ENCODE measurements around the gene ATRAID.
A peak's percentile ranks its signal among the peaks of the same experiment; 100 is the strongest.
"Not testable (repeated sequence)": the region's sequence is repeated elsewhere in the genome, so short reads cannot be mapped to it uniquely, and the experiment has no call there.

Gene ATRAID

DNA sequence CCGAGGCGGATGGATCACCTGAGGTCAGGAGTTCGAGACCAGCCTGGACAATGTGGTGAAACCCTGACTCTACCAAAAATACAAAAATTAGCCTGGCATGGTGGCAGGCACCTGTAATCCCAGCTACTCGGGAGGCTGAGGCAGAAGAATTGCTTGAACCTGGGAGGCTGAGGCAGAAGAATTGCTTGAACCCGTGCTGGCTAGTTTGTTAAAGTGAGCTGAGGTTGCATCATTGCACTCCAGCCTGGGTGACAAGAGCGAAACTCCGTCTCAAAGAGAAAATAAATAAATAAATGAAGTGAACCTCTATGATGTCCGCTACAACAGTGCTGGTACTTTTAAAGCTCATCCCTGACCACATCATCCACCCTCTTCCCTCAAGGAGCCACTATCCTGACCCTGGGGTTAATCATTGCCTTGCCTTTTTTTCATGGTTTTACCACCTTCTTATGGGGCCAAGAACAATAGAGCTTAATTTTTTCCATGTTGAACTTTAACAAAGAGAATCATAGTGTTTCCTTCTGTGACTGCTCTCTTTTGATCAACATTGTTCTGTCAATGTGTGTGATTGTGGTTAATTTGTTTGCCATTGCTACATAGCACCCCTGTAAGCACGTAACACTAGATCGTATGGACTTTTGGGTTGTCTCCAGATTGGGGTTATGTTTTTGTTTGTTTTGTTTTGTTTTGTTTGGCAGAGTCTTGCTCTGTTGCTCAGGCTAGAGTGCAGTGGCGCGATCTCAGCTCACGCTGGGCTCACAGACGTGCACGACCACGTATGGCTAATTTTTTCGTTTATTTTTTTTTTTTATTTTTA lies 17.1 kb upstream of the ATRAID start:
- no peak for DNase-seq

DNA sequence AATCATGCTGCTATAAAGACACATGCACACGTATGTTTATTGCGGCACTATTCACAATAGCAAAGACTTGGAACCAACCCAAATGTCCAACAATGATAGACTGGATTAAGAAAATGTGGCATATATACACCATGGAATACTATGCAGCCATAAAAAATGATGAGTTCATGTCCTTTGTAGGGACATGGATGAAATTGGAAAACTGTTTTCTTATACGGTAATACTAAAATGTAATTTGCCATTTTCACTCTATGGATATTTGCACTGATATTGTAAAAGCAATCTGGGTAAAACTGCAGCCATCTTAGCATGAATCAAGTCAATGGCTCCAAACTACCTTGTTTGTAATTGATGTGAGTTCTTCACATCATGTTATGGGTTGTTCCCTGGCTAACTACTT lies 16.0 kb upstream of the ATRAID start:
- not testable (repeated sequence) for DNase-seq

DNA sequence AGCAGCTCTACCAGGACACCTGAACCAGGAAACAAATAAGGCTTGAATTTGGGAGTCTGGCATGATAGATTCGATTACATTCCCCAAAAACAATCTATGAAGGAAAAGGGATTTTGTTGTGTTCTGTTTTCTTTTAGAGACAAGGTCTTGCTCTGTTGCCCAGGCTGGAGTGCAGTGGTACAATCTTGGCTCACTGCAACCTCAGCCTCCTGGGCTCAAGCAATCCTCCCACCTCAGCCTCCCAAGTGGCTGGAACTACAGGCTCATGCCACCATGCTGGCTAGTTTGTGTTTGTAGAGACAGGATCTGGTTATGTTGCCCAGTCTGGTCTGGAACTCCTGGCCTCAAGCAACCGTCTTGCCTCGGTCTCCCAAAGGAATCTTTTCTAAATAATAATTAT lies 13.8 kb upstream of the ATRAID start:
- DNase-seq = not testable (repeated sequence)

DNA sequence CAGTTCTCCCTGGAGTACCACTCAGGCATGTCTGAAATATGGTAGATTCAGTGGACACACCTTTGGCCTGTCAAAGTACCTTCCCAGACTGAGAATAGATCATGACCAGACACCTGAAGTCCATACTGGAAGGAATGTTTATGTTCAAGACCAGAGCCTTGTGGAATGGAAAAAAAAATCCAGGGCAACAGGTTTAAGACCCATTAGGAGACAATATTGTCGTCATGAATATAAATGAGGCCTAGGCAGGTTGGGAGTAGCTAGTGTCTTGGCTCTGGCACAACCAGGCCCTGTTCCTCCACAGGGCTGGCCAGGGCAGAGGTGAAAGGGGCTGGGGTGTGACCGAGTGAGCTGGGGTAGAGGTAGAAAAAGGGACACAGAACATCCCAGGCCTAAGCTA lies 13.2 kb upstream of the ATRAID start:
- no peak for DNase-seq

DNA sequence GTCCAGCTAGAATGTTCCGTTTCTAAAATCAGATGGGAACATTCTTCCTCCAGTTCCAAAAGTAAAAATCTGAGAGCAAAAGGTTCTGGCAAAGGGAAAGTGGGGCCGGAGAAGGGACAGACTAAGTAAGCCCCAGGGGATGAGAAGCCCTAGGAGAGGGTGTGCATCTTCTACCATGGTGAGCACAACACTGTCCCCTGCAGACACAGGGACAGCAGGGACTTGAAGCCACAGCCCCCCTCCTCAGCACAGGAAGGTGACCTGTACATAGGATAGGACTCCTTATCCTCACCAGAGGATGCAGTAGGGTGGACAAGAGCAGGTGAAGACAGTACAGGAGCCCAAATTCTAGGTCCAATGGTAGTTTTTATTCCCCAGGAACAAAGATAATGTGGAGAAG lies 12.6 kb upstream of the ATRAID start:
- DNase-seq = no peak

DNA sequence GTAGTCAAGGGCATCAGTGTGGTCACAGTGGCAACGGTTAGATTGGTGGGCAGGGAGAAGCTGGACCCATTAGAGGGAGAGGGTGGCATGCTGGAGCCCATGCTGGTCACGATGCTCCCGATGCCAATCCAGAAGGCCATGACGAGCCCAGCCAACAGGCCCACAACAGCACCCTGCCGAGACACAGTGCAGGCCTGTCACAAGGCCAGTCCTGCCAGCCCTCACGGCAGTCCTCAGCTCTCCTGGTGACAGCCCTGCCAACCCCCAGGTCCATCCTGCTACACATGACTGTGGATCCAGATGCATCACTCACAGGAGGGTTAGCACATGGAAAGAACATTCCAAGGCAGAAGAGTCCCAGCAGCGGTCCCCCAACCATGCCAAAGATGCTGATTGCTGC lies 10.2 kb upstream of the ATRAID start:
- no peak for DNase-seq

DNA sequence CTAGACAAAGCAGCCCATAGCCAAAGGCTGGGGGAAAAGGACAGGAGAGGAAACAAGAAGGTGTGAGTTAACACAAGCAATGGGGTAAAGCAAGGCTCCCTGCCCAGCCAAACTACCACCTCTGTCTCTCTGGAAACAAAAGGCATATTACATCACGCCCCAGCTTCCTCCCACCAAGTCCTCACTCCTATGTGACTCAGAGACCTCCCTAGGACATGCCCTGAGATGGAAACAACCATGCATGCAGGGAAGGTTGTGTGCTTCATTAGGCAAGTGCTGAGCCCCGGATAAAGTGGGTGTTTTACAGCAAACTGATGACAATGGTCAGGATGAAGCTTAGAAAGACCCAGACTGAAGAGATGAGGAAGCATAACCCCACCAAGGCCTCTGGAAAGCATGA lies 9.0 kb upstream of the ATRAID start:
- no peak for DNase-seq

DNA sequence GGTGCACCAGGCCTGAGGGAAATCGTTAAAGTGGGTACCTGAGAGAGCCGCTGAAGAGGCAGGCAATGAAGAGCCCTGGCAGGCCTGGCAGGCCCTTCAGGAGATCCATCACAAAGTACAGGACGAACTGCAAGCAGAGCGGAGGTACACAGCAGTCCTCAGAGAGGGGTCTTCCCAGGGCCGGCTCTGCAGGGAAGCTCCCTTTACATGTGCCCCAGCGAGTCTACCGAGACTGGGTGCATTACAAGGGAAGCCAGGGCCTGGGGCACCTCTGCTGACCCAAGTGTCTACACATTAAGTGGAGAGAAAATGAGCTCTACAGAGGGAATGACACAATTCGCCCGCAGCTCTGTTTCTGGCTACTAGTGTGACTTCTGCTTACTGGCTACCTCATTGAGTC lies 8.1 kb upstream of the ATRAID start:
- no peak for DNase-seq

DNA sequence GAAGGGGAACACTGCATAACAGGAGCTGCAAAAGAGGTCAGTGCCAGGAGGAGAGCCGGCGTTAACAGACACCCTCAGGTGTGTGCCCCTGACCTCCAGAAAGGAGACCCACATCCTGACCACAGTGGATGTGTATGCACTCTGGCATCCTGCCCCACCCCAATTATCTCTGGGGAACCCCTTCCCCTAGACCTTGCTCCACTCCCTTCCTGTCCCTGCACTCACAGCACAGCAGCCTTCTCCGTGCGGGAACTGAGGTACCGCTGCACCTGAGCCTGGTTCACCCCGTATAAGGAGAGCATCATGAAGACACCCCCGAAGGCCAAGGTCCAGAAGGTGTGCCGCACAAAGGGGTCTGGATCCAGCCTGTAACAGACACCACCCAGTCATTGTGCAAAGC lies 7.3 kb upstream of the ATRAID start:
- DNase-seq = no peak

DNA sequence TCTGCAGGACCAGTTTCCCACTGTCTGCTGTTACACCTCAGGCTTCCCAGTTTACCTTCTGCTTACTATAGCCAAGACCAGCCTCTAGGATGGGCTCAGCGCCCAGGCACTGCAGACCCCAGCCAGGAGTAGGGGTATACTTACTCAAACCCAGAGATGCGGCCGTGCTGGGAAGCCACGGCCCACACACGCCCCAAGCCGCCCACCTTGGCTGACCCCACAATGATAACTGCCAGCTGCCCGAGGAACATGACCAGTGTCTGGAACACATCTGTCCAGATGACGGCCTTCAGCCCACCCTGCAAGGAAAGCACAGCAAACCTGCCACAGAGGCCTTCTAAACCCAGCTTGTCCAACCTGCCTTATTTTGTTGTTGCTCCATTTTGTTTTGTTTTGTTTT lies 6.6 kb upstream of the ATRAID start:
- DNase-seq = no peak

DNA sequence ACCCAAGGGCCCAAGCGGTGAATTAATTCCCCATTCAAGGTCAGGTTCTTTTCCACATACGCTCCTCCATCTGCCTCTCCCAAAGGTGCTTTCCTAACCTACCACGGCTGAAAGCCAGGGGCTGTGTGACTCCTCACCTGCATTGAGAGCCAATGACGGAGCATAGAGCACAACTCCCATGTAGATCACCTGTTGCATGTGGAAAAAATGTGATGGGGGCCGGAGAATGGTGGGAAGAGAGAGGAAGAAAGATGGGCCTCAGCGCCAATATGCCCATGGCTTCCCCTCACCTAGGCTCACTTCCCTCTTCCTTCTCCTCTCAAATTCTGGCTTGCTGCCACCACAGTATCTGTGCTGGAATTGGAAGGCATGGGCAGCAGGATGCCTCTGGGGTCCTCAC lies 5.5 kb upstream of the ATRAID start:
- DNase-seq = no peak

DNA sequence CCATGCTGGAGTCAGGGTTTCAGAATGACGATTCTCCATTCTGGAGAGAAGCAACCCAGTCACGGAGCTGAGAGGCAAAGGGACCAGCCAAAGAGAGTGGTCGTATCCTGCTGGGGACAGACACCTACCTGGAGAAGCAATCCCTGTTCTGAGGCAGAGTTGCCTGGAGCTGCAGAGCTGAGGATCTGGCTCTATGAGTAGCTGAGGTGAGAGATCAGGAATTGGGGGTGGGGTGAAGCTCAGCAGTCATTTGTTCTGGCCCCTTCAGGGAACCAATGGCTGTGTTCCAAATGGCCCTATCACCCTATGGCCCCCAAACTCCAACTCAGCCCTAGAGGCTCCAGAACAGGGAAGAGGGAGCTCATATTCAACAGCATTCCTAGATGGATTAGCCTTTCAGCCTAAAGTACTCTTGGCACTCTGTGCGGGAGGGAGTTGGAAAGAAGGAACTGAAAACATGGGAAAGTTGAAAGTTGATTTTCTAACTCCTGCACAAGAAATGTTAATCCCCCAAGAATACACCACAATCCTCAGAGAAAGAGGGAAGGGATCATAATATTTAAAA lies 3.3 kb upstream of the ATRAID start:
- DNase-seq = no peak

DNA sequence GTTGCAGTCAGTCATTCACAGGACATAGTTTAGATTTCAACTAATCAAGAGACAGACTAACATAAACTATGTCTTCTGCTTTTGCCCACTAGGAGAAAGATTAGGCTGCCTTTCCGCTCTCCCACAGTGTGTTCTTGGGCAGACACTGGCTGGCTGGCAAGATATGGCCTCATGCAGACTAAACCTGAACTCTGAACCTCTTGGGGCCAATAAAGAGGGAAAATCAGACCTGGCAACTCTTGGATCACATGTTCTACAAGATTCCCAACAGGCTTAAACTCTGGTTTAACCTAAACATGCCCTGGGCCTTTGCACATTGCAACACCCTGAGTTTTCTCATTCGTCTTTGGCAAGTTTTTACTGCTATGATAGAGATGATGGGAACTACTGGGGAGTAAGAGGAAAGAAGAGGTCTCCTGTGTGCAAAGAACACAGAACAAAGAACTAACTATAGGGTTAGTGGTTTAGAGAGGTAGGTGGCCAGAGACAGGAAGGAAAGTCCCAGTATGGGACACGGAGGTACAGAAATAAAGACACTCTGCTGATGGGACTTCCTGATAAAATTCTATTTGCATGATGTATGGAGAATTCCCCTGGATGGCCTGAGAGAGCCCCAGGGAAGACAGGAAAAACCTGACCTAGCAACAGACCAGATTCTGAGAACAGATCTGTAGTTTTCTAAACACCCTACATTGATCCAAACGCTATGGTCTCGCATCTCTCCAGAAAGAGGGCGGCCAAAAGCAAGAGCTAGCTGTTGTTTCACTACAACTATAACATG lies 2.0 kb upstream of the ATRAID start:
- no peak for DNase-seq

DNA sequence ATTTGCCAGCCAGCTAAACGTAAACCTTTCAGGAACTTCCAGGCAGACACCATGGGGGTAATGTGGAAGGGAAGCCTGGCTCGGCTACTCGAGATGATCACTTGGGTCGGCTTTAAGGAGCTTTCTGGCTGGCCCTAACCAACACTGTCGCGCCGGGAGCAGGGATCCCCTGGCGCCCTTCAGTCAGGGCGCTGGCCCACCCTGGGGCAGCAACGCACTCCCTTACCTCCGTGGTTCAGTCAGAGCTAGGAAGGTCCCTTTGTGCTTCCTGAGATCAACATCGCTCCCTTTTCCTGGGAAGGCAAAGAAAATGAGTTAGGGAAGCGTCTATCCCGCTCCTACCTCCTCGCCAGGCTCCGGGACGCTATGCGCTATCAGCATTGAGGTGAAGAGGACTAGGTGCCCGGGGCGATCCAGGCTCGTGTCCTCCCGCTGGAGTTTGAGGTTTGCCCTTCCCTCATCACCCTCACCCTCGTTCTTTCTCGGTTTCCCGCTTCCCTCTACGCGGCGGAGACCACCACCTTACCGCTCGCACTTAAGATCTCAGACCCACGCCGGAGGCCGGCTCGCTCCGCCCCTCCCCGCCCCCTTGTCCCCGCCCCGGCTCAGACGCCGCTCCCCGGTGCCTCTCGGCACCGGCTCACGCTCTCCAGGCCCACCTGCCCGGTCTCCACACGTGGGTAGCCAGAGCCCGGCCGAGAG lies 449 bp upstream of the ATRAID start:
- DNase-seq = no peak

DNA sequence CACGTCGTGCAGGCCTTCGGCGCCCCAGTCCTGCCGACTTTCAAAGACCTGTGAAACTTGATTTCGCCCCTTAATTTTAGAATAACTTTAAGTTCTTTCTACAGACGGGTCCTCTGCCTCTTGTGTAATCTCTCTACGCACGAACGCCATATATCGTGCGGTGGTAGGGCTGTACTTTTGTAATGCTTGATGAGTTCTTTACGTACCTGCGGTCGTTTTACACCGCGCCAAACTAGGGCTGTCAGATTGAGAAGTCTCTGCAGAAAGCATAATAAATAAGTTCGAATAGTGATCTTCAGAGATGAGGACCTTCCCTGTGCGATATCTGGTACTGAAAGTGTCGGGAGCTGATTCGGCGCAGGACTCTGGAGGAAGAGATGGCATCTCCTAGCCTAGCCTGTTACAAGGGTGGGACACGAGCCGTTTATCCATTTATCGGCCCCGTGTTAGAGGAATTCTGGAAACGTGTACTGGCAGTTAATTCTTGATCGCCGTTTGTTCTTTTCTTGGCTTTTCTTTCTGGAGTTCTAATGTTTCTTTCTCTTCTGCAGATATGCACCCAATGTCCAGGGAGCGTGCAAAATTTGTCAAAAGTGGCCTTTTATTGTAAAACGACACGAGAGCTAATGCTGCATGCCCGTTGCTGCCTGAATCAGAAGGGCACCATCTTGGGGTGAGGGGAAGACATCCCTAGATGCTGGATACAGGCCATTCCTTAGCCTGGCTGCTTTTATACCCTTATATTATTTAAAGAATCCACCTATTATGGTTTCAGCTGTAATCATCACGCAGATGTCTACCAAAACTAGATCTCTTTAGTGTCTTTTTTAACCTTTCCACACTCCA lies 1.0 kb downstream of the ATRAID start:
- DNase-seq = peak; percentile 32

DNA sequence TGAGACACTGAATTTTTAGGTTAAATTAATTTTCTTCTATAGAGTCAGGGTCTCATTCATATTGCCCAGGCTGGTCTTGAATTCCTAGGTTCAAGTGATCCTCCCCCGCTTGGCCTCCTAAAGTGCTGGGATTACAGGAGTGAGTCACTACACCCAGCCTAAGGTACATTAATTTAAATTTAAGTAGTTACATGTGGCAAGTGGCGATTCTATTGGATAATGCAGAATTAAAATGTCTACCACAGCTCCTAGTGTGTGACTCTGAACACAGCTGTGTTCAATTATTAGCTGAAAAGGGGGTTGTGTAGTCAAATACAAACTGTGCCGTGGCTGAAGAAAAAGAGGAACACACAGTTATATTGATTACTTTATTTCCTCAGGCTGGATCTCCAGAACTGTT lies 3.1 kb downstream of the ATRAID start:
- no peak for DNase-seq

DNA sequence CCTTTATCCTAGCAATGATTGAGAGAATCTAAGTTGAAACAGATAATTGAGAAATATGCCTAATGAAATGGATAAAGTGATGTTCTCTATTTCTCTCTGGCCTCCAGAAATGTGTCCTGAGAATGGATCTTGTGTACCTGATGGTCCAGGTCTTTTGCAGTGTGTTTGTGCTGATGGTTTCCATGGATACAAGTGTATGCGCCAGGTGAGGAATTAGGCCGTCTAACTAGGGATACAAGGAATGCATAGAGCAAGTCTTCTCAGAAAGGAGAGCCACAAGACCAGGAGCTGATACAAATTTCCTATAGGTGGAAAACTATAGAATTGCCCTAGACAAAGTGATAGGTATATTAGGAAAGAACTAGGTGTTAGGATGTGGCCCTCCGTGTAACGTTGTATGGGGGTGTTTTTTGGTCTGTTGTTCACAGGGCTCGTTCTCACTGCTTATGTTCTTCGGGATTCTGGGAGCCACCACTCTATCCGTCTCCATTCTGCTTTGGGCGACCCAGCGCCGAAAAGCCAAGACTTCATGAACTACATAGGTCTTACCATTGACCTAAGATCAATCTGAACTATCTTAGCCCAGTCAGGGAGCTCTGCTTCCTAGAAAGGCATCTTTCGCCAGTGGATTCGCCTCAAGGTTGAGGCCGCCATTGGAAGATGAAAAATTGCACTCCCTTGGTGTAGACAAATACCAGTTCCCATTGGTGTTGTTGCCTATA lies 4.7 kb downstream of the ATRAID start:
- DNase-seq = no peak

DNA sequence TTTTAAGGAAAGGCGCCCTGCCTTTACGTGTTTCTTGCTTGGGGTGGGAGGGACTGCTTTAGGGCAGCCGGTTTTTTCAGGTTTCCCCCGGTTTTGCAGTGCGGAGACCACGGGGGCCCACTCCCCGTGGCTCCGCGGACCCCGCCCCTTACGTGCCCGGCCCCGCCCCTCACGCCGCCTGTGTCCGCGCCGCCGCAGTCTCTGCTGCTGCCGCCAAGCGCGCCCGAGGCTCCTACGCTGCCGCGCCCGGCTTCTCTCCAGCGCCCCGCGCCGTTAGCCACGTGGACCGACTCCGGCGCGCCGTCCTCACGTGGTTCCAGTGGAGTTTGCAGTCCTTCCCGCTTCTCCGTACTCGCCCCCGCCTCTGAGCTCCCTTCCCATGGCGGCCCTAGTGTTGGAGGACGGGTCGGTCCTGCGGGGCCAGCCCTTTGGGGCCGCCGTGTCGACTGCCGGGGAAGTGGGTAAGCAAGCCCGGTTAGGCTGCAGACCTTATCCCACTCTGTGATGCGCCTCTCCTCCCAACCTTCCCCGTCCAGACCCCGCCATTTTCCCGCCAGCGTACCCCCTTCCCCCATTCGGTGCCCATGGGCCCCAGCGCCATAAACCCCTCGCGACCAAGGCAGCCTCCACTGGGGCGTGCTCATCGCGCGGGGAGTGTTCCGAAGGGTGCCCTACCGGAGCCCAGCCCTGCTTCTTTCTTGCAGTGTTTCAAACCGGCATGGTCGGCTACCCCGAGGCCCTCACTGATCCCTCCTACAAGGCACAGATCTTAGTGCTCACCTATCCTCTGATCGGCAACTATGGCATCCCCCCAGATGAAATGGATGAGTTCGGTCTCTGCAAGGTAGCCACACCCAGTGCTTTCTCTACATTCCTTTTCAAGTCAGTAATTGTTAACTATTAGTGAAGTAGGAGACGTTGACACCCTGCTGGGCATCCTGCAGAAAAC lies 5.6 kb downstream of the ATRAID start, which contains the start of gene CAD:
Gene CAD, plus strand, starts transcription at position 197 of the 949 bp plus-strand sequence. Its CDS starts 183 bp downstream, at position 380.
- DNase-seq = peak; percentile 82

DNA sequence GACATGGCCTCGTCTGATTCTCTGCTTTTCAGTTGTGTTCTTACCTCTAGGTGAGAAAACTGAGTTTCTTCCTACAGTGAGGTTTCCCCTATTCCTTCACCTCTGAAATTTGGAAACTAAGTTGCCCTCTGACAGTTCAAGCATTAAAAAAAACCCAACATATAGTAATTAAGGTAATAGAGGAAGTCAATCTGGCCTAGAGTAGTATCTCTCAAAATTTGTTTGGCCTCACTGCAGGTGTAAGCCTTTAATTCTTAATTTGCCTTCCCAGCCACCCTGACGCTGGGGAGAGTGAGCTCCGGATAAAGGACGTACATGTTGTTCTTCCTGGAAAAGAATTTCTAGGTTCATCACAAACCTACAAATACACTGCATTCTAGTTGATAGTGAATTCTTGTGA lies 6.8 kb downstream of the ATRAID start:
- no peak for DNase-seq

DNA sequence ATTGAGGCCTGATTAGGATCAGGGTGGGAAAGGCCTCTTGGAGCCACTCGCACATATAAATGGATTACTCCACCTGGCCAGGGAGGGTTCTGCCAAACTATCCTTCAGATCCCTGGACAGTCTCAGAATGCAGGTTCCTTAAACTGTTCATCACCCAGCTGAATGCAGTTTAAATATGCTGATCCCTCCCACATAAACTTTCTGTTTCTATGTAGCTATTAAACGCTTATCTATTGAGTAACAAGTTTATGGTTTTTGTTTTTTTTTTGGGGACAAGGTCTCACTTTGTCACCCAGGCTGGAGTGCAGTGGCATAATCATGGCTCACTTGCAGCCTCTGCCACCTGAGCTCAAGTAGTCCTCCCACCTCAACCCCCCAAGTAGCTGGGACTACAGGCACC lies 7.2 kb downstream of the ATRAID start:
- DNase-seq = no peak
